ENCODE results near the gene IFT27. TPM values are rescaled to one million over a fixed set of nuclear protein-coding genes. Genes with fewer than 3 reads are reported as not detected.
"Not testable (repeated sequence)": the region's sequence is repeated elsewhere in the genome, so short reads cannot be mapped to it uniquely, and the experiment has no call there.

IFT27 gene
- total RNA-seq, 1 donor from 2014 or later = 28.6 TPM

DNA sequence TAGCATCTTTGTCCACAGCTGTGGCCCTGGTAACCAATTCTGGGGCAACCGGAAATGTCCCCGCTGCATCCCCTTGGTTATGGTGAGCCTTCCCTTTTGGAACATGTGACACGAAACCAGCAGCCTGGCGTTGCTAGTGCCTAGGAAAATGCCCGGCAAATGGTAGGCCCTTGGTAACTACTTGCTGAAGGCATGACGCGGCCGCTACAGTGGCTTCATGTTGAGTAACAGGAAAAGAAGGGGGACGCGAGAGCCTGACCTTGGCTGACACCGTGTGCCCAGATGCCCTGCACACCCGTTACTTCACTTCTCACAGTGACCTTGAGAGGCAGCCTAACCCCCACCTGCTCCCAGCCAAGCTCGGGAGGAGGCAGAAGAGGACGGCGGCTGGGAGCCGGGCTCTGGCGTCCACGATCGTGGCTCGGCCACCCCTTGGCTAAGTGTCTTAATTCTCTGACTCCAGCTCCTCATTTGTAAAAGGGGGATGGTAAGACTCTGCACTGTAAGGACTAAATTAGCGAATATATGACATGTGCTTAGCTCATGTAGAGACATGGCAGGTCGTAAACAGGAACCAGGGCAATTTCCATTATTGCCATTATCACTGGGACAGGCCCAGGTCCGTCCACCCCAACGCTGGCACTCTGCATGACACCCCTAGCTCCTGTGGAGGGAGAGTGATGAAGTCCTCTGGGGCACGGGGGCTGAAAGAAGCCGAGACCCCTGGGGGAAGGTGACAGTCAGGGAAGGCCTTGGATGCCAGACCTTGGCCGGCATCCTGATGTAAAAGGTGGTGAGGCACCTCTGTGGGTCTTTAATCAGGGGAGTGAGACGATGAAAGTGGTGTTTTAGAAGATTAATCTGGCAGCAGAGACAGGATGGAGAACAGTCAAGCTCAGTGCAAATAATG, 18.9 kb downstream of the IFT27 start:
- ATAC-seq (ENCODE audit: poor library complexity) (no peak), DNase-seq (no peak)
- intact Hi-C loops (cut with DNase I) = no loop called here

DNA sequence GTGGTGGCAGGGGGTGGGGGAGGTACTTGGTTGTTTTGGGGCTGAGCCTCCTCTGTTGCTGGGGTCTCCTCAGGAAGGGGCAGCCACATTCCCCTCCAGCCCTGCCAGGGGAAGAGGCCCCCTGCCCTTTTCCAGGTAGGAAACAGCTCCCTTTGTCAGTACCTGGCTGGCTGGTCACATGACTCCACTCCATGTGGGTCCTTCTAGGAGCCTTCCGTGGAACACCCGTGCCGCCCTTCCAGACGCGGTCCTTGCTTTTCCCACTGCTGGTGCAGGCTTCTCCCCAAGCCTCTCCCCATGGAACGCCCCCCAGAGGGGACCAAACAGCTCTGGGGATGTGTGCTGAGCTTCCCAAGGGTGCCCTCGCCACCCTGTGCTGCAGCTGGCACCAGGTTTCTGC, 19.9 kb downstream of the IFT27 start:
- ATAC-seq (ENCODE audit: poor library complexity) (no peak), DNase-seq (no peak)
- intact Hi-C loops (cut with DNase I) = no loop called here

DNA sequence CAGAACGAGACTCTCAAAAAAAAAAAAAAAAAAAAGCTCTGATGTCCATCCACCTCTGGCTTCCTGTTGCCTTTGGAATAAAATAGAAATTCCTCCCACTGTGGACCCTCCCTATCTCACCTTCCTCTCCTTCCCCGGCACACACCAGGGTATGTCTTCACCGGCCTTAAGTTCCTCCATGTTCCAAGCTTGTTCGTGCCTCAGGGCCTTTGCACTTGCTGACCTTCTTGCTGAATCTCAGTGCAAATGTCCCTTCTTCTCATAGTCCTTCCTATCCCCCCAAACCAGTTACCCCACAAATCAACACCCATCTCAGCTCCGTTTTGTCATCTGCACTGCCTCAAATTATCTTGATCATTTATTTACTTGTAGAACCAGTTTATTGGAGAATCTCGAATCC, 20.6 kb downstream of the IFT27 start:
- no peak for ATAC-seq (ENCODE audit: poor library complexity)
- no peak for DNase-seq
- intact Hi-C loops (cut with DNase I) = no loop called here

DNA sequence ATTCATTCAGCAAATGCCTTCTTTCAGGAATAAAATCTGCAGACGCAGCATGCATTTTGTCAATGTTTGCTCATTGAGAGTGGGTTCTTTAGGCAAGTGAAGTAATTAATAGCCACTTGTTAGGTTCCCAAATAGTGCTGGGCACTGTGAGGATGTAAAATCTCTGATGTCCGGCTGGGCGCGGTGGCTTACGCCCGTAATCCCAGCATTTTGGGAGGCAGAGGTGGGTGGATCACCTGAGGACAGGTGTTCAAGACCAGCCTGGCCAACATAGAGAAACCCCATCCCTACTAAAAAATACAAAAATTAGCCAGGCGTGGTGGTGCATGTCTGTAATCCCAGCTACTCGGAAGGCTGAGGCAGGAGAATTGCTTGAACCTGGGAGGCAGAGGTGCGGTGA, 21.0 kb downstream of the IFT27 start:
- ATAC-seq (ENCODE audit: poor library complexity); DNase-seq; intact Hi-C loops (cut with DNase I): not testable (repeated sequence)

DNA sequence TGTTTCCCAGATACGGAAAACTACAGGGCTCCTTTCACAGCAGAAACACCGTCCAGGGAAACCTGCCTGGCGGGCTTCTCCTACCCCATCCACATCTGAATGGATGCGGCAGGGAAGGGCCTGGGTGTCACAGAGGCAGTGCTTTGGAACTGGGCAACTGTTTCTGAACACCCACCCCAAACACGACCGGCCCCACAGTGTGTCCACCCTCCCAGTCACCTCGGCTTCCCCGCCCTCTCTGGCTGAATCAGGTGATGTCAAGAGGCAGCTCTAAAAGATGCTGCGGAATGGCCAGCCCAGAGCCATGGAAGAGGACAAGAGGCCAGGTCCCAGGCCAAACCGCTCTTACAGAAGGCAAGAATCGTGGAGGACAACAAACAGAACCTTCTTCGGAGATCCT, 22.0 kb downstream of the IFT27 start:
- intact Hi-C loops (cut with DNase I) = no loop called here
- ATAC-seq (ENCODE audit: poor library complexity) = no peak
- DNase-seq = no peak

DNA sequence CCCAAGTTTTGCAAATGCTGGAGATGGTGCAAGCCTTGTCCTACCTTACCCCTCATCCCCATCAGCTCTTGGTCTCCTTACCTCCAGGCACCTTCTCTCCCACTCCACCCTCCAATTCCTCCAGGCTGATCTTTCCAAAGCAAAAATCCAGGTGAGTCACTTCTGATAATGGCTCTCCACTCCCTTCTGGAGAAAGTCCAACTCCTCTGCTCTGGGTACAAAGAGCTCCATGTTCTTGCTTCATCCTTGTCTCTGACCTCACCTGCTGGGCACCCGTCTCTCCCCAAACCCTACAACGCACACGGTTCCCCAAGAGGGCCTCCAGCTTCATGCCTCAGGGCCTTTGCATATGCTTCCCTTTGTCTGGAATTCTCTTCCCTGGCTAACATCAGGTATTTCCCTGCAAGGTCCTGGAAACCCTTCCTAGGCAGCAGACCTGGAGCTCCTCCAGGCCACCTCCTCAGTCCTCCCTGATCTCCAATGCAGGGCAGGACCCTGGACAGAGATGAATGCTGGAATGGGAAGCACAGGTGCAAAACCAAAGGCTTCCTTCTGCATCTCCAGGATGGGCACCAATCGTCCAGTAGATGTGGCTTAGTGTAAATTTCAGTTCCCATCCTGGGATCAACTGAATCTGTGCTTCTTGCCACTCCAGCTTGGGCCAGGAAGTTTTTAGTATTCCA, 22.7 kb downstream of the IFT27 start:
- intact Hi-C loops (cut with DNase I) = no loop called here
- ATAC-seq (ENCODE audit: poor library complexity) (no peak), DNase-seq (no peak)

DNA sequence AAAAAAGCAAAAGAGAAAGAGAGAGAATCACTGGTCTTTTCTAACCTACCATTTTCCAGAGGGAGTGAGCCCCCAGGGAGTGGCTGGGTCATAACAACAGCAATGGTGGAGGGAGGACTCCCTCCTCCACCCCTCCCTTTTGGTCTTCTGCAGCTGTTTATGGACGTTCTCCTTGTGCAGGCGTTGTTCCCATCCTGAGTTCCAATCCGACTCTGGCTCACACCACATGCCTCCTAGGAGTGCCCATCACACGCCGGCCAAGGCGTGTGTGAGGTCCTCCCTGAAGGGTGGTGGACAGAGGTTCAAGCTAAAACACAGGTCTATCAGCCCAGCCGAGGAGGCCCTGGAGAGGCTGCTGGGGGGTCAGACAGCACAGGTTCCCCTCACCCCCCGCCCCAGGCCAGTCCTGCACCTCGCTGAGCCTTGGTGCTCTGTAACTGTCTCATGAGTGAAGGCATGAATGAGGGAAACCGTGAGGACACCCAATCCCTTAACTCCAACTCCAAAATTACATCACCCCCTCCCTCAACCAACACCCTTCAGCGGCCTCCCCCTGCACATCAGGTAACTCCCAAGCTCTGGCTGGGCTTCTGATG, 29.4 kb downstream of the IFT27 start:
- intact Hi-C loops (cut with DNase I) = no loop called here
- ATAC-seq (ENCODE audit: poor library complexity) (no peak), DNase-seq (no peak)

DNA sequence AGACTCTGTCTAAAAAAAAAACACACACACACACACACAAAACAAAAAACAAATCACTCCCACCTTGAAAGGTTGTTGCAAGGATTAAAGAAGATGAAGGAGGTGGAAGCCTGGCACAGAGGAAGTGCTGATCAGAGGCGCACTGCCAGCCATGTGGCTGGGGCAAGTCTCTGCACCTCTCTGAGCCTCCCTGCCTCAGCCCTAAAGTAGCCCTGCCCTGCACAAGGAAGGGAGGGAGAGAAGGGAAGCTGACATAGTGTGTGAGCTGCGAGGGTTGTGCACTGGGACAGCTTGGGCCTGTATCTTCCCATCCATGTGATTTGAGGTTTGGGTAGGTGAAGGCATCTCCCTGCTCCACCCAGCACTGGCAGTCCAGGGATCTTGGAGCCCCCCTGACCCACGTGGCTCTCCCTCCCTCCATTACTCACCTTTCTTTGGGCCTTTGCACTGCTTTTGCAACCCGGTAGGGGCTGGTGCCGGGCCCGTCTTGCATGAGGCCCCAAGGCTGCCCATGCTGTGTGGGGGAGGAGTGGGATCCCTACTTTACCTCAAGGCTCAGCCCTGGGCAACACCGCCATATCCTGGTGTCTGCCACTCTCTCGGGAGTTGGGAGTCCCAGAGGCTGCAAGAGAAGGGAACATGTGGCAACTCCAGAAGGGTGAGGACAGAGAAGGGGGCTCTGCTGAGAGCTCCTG, 30.5 kb downstream of the IFT27 start:
- intact Hi-C loops (cut with DNase I) = no loop called here
- DNase-seq (no peak), ATAC-seq (ENCODE audit: poor library complexity) (no peak)

DNA sequence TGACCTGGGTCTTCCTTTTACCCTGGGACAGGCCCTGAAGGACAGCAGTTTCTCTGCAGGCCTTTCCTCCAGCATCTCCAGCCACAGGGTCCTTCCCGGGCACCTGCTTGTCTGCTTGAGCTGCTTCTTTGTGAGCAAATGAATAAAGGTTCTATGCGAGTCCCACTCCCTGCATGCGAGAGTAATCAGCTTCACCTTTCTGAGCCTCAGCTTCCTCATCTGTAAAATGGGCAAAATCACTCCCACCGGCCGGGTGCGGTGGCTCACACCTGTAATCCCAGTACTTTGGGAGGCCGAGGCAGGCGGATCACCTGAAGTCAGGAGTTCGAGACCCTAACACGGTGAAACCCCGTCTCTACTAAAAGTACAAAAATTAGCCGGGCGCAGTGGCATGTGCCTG, 31.1 kb downstream of the IFT27 start:
- DNase-seq = no peak
- ATAC-seq (ENCODE audit: poor library complexity) = no peak
- intact Hi-C loops (cut with DNase I) = no loop called here

DNA sequence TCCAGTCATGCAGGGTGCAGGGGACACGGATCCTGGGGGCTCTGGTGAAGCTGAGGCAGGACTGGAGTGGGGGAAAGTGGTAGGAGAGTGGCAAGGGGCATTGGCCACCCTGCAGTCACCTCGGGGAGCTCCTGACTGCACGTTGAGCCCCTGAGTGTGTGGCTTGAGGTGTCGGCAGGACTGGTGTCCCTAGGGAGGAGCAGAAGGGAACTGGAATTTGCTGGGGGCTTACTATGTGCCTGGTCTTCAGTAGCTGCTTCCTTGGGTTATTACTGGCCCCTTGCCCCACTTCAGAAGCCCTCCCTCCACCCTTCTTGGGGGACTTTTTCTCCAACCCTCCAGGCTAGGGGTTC, 31.5 kb downstream of the IFT27 start:
- ATAC-seq (ENCODE audit: poor library complexity) (no peak), DNase-seq (no peak)
- intact Hi-C loops (cut with DNase I) = no loop called here

DNA sequence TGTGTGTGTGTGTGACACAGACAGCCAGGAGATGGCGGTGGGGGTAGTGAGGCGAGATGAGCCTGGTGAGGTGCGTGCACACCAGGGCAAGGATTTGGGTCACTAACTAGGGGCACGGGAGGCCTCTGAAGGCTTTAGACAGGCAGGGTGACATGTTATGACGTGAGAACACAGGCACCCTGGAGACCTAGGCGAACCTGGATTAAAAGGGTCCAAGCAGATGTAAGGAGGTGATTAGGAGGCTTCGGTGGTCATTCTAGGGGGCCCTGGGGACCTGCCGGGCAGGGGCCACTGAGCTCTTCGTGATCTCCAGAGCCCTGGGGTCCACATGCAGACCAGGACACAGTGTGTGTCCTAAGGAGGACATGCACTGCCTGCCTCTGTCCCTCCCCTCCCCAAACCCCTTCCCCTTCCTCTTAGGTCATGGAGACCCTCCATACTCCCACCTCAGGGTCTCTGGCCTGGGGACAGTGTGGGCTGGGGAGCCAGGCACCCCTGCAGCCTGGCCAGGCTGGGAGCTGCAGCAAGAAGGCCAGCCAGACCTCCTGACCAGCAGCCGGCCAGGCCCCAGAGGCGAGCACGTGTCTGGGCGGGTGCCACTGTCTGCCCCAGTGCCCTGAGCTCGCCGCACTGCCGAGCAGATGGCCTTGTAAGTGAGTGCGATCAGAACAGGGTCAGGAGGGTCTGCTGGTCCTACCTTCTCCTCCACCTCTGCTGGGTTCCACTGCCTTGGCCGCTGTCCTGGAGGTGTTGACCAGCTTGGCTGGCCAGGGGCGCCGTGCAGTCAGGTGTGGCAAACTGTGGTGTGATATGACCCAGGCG, 32.1 kb downstream of the IFT27 start:
- no peak for ATAC-seq (ENCODE audit: poor library complexity)
- DNase-seq = no peak
- intact Hi-C loops (cut with DNase I) = no loop called here

DNA sequence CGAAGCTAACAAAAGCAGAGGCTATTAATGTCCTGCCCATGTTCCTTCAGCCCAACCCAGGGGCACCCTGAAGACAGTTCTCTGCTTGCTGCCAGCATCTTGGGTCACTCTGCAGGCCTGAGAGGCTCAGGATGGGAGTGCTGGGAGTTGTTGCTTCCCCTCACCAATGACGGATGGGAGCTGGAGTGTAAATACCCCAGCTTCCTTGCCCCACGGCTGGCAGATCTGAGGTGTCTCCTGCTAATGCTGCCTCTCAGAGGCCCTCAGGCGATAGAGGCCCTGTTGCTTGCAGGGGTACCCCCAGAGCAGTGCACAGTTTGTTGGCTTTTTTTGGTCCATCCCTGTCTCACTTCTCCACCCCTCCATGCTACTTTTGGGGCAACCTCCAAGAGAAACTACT, 32.9 kb downstream of the IFT27 start:
- no peak for ATAC-seq (ENCODE audit: poor library complexity)
- intact Hi-C loops (cut with DNase I) = no loop called here
- no peak for DNase-seq

DNA sequence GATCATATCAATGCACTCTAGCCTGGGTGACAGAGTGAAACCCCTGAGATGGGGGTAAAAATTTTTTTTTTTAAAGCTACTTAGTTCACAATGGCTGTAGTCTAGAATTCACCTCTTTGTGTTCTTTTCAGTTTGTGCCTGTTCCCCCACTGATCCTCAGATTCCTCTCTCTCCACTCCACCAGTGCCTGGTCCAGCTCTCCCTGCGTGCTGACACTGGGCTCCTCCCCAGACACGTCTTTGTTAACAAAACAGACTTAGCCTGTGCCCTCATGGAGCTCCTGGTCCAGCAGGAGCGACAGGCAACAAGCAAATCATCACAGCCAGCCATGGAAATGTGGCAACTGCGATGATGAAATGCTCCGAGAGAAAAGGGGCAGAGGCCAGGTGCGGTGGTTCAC, 34.0 kb downstream of the IFT27 start:
- DNase-seq (no peak), ATAC-seq (ENCODE audit: poor library complexity) (no peak)
- intact Hi-C loops (cut with DNase I) = no loop called here

DNA sequence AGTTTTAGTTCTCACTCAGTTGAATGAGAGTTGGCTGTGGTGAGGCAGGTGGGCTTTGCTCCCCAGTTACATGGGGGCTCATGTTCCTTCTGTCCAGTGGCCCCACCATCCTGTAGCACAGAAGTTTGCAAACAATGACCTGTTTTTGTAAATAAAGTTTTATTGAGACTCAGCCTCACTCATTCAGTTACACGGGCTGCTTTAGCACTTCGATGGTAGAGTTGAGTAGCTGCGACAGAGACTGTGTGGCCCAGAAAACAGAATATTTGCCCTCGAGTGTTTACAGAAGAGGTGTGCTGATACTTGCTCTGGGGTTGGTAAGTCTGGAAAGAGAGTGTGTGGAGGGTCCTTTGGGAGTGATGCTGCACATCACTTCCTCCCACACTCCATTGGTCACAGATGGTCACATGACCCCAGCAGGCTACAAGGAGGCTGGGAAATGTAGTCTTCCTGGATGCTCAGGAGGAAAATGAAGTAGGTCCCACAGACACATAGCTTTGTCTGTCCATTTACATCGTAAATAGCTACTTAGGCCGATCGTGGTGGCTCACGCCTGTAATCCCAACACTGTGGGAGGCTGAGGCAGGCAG, 34.6 kb downstream of the IFT27 start:
- ATAC-seq (ENCODE audit: poor library complexity) = no peak
- intact Hi-C loops (cut with DNase I) = no loop called here
- no peak for DNase-seq

DNA sequence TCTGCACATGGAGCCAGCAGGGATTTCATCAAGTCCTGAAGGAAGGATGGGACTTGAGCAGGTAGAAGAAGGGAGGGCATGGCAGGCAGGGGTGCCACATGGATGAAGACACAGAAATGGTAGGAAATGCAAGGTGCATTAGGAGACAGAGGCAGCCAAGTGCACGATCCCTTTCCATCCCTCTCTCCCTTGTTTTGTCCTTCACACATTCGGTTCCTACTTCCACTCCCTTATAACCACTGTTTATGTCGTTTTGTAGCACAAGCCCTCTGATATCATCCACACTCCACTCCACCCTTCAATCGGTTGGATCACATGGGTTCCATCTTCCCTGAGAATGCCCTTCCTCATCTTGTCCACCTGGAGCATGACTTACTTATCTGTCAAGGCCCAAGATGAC, 35.2 kb downstream of the IFT27 start:
- DNase-seq (no peak), ATAC-seq (ENCODE audit: poor library complexity) (no peak)

DNA sequence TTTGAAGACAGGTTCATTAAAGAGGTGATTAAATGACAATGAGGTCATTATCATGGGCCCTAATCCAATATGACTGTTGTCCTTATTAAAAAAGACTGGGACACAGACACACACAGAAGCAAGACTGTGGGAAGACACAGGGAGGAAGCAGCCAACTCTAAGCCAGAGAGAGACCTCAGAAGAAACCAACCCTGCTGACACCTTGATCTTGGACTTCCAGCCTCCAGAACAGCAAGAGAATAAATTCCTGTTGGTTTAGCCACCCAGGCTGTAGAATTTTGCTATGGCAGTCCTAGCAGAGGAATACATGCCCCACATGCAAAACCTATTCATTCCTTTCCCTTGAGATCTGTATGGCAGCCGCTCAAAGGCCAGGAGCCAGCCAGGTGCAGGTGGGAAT, 36.7 kb downstream of the IFT27 start:
- intact Hi-C loops (cut with DNase I) = no loop called here
- no peak for ATAC-seq (ENCODE audit: poor library complexity)
- DNase-seq = no peak

More for the DNA sequence above, 35.2 kb downstream of the IFT27 start:
- intact Hi-C loops (cut with DNase I) = no loop called here

DNA sequence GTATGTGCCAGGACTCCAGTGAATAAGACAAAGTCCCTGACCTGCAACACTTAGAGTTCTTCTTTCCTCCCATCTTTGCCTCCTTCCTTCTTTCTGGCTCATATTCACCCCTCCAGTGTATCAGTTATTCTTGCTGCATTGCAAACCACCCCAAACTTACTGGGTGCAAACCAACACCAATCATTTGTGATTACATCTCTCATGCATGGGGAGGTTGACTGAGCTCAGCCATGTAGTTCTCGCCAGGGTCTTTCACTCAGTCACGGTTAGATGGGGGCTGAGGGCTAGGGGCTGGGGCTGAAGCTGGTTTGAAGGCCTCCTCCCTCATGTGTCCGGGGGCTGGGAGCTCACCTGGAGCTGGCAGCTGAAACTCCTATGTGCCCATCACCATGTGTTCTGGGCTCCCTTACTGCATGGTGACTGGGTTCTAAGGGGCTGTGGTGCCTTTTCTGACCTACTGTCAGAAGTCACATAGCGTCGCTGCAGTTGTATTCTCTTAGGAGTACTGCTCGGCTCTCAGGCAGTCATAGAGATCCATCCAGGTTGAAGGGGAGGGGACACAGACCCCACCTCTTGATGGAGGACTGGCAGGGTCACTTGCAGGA, 37.4 kb downstream of the IFT27 start:
- intact Hi-C loops (cut with DNase I) = no loop called here
- ATAC-seq (ENCODE audit: poor library complexity) = no peak
- DNase-seq = no peak

DNA sequence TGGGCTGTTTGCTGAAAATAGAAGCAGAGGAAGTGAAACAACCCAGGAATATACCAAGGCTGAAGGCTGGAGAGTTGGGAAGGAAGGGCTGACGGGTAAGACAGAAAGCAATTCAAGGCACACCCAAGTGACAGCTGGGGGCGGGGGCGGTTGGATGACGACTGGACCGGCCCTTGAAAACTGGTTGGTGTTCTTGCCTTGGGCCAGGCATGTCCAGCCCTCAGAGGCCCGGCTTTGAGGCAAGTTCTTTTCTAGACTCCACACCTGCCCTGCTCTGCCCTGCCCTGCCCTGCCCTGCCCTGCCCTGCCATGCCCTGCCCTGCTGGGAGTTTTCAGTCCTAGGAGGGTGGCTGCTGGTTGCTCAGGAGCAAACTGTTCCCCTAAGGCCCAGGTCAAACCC, 38.1 kb downstream of the IFT27 start:
- DNase-seq (peak; percentile 73), ATAC-seq (ENCODE audit: poor library complexity) (peak; percentile 70)
- intact Hi-C loops (cut with DNase I) = no loop called here

All from Right ventricle myocardium superior (tissue), 1 donor.